NCI-H748 treated with DMSO at 0.1 percent for 48 hours (cell line): ENCODE data around the gene AFDN.
"Not testable (repeated sequence)": the region's sequence is repeated elsewhere in the genome, so short reads cannot be mapped to it uniquely, and the experiment has no call there.

Experiments used
- DNase-seq: peaks from one replicate; lab custom pipeline; 2025; lab: John Stamatoyannopoulos, UW

AFDN gene

GRCh38 chr6:167954151-167954550 lies 127.4 kb downstream of the AFDN start:
- DNase-seq = no peak

- no peak for DNase-seq
Observed at GRCh38 chr6:167956491-167956890, 129.8 kb downstream of the AFDN start.

GRCh38 chr6:167956983-167957492 lies 130.3 kb downstream of the AFDN start:
- no peak for DNase-seq

GRCh38 chr6:167957626-167958025 lies 130.9 kb downstream of the AFDN start:
- DNase-seq = no peak

GRCh38 chr6:167960579-167960978 lies 133.9 kb downstream of the AFDN start:
- DNase-seq = no peak

GRCh38 chr6:167962711-167963110 lies 136.0 kb downstream of the AFDN start:
- DNase-seq = no peak

GRCh38 chr6:167963589-167964057 lies 136.9 kb downstream of the AFDN start:
- no peak for DNase-seq

GRCh38 chr6:167965592-167966539 lies 139.2 kb downstream of the AFDN start:
- no peak for DNase-seq

- no peak for DNase-seq
Observed at GRCh38 chr6:167966540-167966905, 139.8 kb downstream of the AFDN start.

GRCh38 chr6:167968091-167968490 lies 141.4 kb downstream of the AFDN start:
- no peak for DNase-seq

GRCh38 chr6:167970230-167970629 lies 143.5 kb downstream of the AFDN start:
- no peak for DNase-seq

- no peak for DNase-seq
Observed at GRCh38 chr6:167972193-167972592, 145.5 kb downstream of the AFDN start.

- no peak for DNase-seq
Observed at GRCh38 chr6:167973148-167973885, 146.6 kb downstream of the AFDN start.

GRCh38 chr6:167974640-167975344 lies 148.1 kb downstream of the AFDN start:
- DNase-seq = no peak

- DNase-seq = no peak
Observed at GRCh38 chr6:167975458-167975857, 148.7 kb downstream of the AFDN start.

- DNase-seq = not testable (repeated sequence)
Observed at GRCh38 chr6:167976116-167976657, 149.5 kb downstream of the AFDN start.

GRCh38 chr6:167976708-167977107 lies 150.0 kb downstream of the AFDN start:
- DNase-seq = no peak

- DNase-seq = no peak
Observed at GRCh38 chr6:167977717-167978467, 151.2 kb downstream of the AFDN start.

- no peak for DNase-seq
Observed at GRCh38 chr6:167978607-167979006, 151.9 kb downstream of the AFDN start.

- no peak for DNase-seq
Observed at GRCh38 chr6:167979436-167980139, 152.9 kb downstream of the AFDN start.
